GM21528 (cell line): ENCODE measurements around the gene LYSMD2.
A peak's percentile ranks its signal among the peaks of the same experiment; 100 is the strongest.
"Not testable (repeated sequence)": the region's sequence is repeated elsewhere in the genome, so short reads cannot be mapped to it uniquely, and the experiment has no call there.

Experiments used
- ATAC-seq: cut with Tn5 transposase; IDR thresholded peaks from one replicate; pipeline ENCODE4 v1.9.1; 2021; ENCODE audit warnings: mild to moderate bottlenecking, moderate library complexity; ENCODE audit not compliant: unreplicated experiment, low FRiP score

Gene LYSMD2

GRCh38 chr15:51737522-51738305 lies at the start of gene LYSMD2:
TSS of gene LYSMD2 (minus strand) at chr15:51737655. CDS start at chr15:51737622, 33 bp downstream.
- ATAC-seq: peak; percentile 48

GRCh38 chr15:51787130-51787529 lies 49.7 kb upstream of the LYSMD2 start:
- ATAC-seq: not testable (repeated sequence)

GRCh38 chr15:51783967-51784366 lies 46.5 kb upstream of the LYSMD2 start:
- ATAC-seq: no peak

- ATAC-seq: no peak
These were observed 45.0 kb upstream of the LYSMD2 start for GRCh38 chr15:51782357-51782896.

GRCh38 chr15:51781506-51781905 lies 44.1 kb upstream of the LYSMD2 start:
- no peak for ATAC-seq

- no peak for ATAC-seq
These were observed 43.2 kb upstream of the LYSMD2 start for GRCh38 chr15:51780636-51781035.

GRCh38 chr15:51776952-51777569 lies 39.6 kb upstream of the LYSMD2 start:
- ATAC-seq: no peak

GRCh38 chr15:51775967-51776816 lies 38.7 kb upstream of the LYSMD2 start:
- no peak for ATAC-seq

GRCh38 chr15:51774916-51775315 lies 37.5 kb upstream of the LYSMD2 start:
- no peak for ATAC-seq

- no peak for ATAC-seq
These were observed 34.3 kb upstream of the LYSMD2 start for GRCh38 chr15:51771773-51772172.

GRCh38 chr15:51770902-51771301 lies 33.4 kb upstream of the LYSMD2 start:
- ATAC-seq: no peak

- no peak for ATAC-seq
These were observed 30.6 kb upstream of the LYSMD2 start for GRCh38 chr15:51768018-51768417.

GRCh38 chr15:51766341-51766740 lies 28.9 kb upstream of the LYSMD2 start:
- no peak for ATAC-seq

- no peak for ATAC-seq
These were observed 28.3 kb upstream of the LYSMD2 start for GRCh38 chr15:51765751-51766150.

GRCh38 chr15:51760805-51761204 lies 23.4 kb upstream of the LYSMD2 start:
- no peak for ATAC-seq

GRCh38 chr15:51759557-51760070 lies 22.2 kb upstream of the LYSMD2 start:
- ATAC-seq: no peak

- no peak for ATAC-seq
These were observed 21.2 kb upstream of the LYSMD2 start for GRCh38 chr15:51758645-51759044.

- ATAC-seq: no peak
These were observed 20.0 kb upstream of the LYSMD2 start for GRCh38 chr15:51757450-51757849.

GRCh38 chr15:51756482-51756881 lies 19.0 kb upstream of the LYSMD2 start:
- ATAC-seq: no peak

- no peak for ATAC-seq
These were observed 18.3 kb upstream of the LYSMD2 start for GRCh38 chr15:51755790-51756189.

GRCh38 chr15:51754267-51754666 lies 16.8 kb upstream of the LYSMD2 start:
- no peak for ATAC-seq
